GM21825 (cell line): Measurements from ENCODE around the gene HTT.

Experiments used
- ATAC-seq: cut with Tn5 transposase; IDR thresholded peaks from one replicate; pipeline ENCODE4 v1.9.1; 2021; ENCODE audit warnings: mild to moderate bottlenecking, moderate library complexity; ENCODE audit not compliant: unreplicated experiment

The HTT gene

GRCh38 chr4:3074078-3074845 is at the start of gene HTT, which contains the start of gene HTT-AS:
TSS of gene HTT (plus strand) at chr4:3074681. CDS start at chr4:3074826, 145 bp downstream.
TSS of gene HTT-AS (minus strand) at chr4:3074538.
- peak; percentile 71 for ATAC-seq

- no peak for ATAC-seq
Measured at GRCh38 chr4:3025881-3026280, 48.6 kb upstream of the HTT start.

- ATAC-seq, result no peak
Measured at GRCh38 chr4:3026540-3026939, 47.9 kb upstream of the HTT start.

GRCh38 chr4:3029464-3029863 is 45.0 kb upstream of the HTT start:
- no peak for ATAC-seq

- ATAC-seq, result no peak
Measured at GRCh38 chr4:3030566-3031356, 43.7 kb upstream of the HTT start.

- no peak for ATAC-seq
Measured at GRCh38 chr4:3031357-3032082, 43.0 kb upstream of the HTT start.

GRCh38 chr4:3034231-3034630 is 40.2 kb upstream of the HTT start:
- ATAC-seq, result no peak

- no peak for ATAC-seq
Measured at GRCh38 chr4:3035249-3035648, 39.2 kb upstream of the HTT start.

- no peak for ATAC-seq
Measured at GRCh38 chr4:3035674-3036073, 38.8 kb upstream of the HTT start.

- no peak for ATAC-seq
Measured at GRCh38 chr4:3036131-3036952, 38.1 kb upstream of the HTT start.

GRCh38 chr4:3037957-3038461 is 36.5 kb upstream of the HTT start:
- no peak for ATAC-seq

GRCh38 chr4:3039706-3040366 is 34.6 kb upstream of the HTT start:
- ATAC-seq, result no peak

- ATAC-seq, result peak; percentile 32
Measured at GRCh38 chr4:3040452-3041191, 33.9 kb upstream of the HTT start.

- no peak for ATAC-seq
Measured at GRCh38 chr4:3041192-3042142, 33.0 kb upstream of the HTT start.

- ATAC-seq, result no peak
Measured at GRCh38 chr4:3042226-3042625, 32.3 kb upstream of the HTT start.

- ATAC-seq, result no peak
Measured at GRCh38 chr4:3043282-3044020, 31.0 kb upstream of the HTT start.
